Fibroblast of upper back skin (primary cell): Measurements from ENCODE around the gene PACRG.

Experiments
- DNase-seq: peaks from one replicate; pipeline ENCODE4 v3.0.0-alpha.2; 2013

The PACRG gene

DNA sequence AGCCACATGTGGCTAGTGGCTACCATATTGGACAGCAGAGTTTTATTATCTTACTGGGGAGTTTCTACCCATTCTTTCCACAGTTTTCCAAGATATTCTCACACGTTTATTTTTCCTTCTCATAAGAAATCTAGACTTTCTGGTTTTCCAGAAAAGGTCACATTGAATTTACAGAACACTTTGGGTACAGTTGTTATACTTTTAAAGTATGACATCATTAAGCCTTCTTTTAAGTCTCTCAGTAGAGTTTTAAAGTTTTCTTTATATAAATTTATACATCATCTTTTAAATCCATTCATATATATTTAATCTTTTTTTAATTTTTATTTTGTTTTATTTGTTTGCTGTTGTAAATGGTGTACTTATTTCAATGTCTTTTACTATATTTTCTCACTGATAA, 486.5 kb downstream of the PACRG start:
- DNase-seq, result no peak

DNA sequence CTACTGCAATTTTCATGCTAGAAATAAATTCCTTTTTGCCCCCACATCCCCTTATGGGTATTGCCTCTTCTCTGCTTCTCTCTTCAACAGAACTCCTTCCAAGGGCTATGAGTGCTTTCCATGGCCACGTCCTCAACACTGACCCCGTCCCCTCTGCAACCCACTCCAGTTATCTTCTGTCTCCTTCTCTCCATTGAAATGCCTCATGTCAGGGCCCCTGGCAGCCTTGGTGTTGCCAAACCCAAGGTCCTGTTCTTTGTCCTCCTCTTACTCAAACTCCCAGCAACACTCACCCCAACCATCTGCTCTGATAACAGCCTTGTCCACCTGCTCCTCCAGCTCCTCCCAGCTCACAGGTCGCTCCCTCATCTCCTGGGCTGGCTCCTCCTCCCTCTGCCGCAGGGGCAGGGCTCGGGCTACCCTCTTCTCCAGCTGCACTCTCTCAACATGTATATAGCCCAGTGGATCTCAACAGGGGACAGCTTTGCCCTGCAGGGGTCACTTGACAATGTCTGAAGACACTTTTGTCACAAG, 490.7 kb downstream of the PACRG start:
- DNase-seq, result no peak

DNA sequence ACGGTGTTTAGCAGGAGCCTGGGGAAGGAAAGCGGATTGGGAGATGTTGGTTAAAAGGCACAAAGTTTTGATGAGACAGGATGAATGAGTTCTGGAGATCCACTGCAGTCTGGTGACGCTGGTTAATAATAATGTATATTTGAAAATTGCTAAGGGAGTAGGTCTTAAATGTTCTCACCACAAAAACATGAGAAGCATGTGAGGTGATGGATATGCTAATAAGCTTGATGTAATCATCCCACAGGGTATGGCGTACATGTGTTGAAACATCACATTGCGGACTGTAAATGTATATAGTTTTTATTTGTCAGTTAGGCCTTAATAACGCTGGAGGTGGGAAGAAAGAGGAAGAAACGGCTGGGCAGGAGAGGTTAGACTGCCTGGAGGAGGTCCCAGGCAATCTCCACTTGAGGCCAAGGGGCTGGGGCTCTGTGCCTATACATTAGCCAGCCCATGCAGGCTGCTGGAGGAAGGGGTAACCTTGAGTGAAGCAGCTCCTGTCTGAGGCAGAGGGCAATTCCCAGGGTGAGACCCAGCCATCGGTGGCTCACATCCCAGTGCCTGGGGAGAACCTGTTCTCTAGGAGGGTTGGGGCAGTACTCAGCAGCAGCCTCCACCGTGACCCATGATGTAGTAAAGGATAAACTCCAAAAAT, 498.5 kb downstream of the PACRG start:
- peak; percentile 21 for DNase-seq

DNA sequence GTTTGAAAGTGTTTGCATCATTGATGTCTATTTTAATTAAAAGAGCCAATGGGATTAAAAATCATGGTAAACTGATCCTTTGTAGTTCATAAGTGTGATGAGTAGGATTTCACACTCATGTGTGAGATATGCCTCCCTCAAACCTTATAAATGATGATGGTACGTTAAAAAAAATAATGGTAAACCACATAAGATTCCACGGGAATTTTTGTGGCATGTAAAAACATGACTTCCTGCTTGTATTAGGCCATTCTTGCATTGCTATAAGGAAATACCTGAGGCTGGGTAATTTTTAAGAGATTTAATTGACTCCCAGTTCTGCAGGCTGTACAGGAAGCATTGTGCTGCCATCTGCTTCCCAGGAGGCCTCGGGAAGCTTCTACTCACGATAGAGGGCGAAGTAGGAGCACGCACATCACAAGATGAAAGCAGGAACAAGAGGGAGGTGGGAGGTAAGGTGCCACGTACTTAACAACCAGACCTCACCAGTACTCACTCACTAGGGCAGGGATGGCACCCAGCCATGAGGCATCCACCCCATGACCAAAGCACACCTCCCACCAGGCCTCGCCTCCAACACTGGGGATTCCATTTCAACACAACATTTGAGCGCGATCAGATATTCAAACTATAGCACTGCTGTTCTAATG, 499.2 kb downstream of the PACRG start:
- DNase-seq, result peak; percentile 82

DNA sequence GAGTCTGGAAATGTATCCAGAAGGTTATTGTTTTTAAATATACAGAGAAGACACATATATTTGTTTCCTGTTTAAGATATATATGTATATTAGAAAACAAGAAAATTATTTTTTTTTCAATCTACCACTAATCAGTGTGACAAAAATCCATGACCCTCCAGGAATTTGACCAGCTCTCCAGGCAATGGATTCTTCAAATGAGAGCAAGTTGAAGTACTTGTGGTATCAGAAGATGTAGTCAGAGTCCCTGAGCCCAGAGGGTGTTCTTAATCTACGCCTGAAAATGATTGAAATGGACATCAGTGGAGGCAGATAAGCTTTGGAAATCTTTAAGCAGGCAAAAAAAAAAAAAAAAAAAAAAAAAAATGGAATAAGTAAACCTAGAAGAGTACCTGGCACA, 500.3 kb downstream of the PACRG start:
- DNase-seq, result no peak

DNA sequence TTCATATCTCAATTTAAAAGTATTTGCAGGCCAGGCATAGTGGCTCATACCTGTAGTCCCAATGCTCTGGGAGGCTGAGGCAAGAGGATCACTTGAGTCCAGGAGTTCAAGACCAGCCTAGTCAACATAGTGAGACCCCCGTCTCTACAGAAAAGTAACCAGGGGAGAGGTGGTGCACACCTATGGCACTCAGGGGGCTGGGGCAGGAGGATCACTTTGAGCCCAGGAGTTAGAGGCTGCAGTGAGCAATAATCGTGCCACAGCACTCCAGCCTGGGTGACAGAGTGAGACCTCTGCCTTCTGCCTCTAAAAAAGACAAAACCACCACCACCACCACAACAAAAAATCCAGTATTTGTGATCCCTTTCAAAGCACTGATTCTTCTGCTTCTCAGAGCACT, 501.3 kb downstream of the PACRG start:
- DNase-seq, result no peak

DNA sequence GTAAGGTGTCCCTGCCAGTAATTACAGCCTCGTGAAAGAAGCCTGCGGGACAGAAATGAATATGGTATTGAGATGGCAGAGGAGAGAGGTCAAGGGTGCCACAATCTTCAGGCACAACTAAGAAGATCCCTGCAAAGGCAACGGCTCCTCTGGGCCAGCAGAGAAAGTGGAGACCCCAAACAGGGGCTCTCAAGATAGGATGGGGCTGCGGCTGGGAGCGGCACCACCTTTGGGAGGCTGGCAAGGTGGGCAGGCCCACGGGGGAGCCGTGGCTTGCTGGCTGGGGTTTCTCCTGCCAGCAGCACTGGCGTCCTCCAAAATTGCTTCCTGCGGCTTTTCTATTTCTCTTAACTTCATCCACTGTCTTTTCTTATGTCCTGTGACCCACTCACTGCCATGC, 503.1 kb downstream of the PACRG start:
- DNase-seq, result no peak

DNA sequence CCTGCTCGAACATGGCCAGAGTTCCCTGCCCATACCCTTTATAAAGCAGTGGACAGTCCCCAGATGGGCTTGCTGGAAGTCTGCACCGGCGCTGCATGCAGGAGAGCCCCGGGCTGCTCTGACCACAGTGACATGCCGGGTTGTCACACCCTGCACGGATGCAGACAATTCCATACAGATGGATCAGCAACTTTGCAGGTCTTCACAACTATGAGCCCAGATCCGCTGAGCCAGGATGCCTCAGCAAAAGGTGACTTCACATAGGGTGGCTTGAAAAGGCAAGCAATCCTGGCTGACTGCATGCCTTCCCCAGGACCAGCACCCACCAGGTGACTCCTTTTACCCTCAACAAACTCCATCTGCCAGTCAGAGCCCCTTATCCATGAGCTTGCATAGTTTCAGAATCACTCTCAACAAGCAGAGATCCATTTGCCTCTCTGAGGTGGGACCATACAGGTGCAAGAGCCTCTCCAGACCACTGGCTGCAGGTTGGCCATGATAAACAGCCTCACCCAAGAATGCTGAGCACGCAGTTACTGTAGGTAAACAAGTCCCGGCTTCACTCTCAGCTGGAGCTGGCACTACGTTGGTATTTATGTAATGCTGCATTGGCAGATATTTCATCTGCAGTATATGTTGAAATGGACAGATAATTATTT, 503.7 kb downstream of the PACRG start:
- no peak for DNase-seq

DNA sequence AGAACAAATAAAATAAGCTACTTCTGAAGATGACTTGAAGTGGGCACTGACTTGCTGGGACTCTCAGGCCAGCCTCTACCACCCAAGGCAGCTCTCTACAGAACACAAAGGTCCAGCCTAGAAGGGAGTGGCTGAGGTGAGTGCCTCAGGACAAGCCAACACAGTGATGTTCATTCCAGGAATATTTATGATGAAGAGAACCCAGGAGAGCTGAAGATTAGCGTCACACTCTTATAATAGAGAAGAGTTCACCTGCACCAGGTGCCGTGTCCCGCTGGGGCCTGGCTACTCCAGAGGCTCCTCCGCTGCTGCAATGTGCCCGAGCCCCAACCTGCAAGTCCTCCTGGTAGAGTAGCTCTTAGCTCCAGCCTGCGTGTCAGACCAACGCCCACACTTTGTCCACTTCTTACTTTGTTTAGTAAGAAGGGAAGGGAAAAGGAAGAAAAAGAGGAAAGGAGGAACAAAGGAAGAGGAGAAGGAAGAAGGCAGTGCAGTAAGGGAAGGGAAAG, 504.3 kb downstream of the PACRG start:
- DNase-seq, result no peak

DNA sequence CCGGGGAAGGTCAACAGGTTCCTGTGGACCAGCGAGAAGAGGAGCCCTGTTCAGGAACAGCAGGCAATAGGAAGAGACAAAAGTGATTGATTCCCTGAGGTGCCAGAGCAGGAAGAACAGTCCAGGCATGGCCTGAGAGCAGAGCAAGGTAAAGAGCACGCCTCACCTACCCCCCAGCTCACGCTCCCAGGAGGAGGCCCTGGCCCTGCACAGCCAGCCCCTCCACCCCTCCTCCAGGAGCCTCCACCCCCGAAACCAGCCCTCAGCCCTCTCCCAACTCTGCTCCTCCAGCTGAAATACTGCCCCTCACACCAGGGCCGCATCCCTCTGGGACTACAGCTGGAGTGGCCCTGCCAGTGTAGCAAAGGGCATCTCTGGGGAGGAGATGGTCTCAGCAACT, 504.9 kb downstream of the PACRG start:
- DNase-seq, result no peak

DNA sequence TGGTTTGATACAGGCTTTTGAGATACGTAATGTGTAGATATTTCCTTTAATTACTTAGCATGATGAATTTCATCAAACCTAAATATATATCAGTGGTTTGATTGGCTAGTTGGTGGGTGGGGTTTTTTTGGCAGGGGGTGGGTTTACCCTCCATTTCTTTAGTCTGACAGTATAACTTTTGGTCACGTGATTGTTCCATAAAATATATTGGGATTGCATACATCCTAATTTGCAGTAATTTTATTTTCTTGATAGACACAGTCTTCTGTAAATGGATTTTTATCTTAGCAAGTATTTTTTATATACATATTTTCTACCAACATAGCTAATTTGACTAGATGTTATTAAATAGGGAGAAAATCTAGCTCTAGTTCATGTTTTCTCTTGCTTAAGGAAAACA, 509.3 kb downstream of the PACRG start:
- DNase-seq, result no peak

DNA sequence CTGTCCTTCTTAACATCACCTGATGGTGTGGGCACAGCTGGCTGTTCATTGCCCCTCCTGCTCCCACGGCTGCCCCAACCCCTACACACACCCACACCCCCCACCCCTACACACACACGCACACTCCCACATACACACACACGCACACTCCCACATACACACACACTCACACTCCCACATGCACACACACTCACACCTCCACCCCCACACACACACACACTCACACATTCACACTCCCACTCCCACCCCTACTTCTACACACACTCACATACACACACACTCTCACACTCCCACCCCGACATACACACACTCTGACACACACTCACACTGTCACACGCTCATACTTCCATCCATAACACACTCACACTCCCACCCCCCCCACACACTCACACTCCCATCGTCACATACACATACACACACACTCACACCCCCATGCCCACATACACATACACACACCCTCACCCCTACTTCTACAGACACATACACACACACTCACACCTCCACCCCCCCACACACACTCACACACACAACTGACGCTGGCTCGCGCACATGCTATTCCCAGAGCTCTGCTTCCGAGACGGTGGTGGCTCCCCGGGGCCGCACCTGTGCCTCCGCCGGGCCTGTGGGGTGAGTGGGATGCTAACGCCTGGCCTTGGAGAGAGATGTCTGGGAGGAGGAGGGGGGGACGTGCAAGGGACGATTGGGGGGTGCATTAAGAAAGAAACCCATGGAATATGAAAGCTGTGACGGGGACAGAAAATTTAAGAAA, 512.0 kb downstream of the PACRG start:
- DNase-seq, result no peak

DNA sequence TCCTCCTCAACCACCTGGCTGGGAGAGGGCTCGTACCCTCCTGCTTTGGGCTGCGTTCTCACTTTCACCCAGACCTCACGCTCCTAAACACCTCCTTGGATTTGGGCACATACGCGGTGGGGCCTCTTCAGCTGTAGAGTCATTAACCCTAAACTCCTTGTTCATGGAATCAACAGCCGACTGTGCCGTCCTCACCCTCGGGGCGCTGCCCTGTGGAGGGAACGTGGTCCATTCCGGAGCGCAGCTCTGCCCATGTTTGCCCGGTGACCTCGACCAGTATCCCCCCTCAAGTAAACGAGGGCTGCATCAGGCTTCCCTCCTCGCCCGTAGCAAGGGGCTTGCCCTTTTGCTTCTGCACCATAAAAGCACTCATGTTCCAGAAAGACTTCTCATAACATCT, 512.8 kb downstream of the PACRG start:
- DNase-seq, result no peak

DNA sequence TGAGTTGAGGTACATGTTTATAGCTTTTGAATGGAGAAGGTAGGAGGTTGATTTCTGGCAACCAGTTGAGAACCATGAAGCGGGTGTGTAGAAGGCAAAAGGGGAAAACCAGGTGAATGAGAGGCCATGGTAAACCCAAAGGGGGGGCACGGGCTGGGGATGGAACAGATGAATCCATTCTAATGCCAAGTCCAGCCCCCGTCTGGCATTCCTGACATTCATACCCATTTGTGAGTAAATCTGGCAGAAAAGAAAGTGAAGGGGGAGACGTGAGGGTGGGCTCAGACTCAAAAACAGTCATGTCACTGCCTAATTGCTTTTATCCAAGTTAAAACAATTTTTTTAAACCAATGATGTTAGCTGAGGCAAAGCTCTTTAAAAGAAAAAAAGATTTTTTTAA, 513.9 kb downstream of the PACRG start:
- no peak for DNase-seq

DNA sequence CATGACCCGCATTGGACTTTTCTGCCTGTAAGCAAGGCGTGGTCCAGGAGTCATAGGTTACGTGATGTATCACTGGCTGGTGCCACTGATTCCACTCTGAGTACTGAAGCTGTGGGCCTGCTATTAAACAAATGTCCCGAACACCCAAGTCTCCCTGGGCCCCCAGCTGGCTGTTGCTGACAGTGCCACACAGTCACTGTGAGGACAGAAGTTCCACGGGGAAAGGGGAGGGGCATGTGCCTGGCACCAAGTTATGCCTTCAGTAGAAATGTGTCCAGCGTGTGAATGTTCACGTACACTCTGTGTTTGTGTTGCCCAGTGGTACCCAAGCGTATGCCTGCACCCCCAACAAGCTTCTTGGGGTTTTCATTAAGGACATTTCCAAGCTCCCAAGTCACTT, 515.3 kb downstream of the PACRG start:
- no peak for DNase-seq

DNA sequence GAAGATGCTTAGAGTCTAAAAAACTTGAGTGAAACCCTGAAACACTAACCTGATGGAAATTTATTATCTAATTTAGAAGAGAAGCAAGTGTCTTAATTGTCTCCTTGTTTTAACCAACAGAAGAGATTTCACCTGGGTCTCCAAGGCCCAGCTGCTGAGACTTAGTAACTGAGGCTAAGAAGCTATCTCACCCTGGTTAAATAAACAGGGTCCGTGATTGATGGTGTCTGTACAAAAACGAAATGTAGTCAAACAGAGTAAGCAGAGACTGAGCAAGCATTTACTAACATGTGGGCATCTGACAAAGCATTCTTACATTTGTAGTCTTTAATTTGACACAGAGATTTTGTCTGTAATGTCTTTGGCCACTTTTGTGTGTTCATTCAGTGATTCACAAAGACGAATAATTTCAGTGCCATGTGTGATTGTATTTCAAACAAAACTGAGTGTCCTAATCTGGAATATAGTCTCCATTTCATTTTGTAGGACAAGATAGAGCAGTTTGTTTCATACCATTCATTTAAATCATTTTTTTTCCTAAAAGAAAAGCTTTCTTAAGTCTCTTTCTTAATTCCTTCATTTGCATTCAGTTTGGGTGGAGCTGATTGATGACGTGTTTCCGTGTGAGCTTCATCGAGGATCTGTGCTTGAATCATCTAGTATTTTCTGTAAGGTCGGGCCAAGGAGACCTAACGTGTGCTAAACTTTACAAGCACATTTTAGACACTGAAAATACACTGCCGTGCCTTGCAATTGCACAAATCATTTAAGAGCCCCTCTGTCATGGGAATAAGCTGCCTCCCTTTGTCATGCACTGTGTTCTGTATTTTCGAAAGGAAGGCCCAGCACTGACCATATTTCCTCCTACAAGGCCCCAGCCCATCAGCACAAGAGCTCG, 516.2 kb downstream of the PACRG start:
- DNase-seq, result no peak

DNA sequence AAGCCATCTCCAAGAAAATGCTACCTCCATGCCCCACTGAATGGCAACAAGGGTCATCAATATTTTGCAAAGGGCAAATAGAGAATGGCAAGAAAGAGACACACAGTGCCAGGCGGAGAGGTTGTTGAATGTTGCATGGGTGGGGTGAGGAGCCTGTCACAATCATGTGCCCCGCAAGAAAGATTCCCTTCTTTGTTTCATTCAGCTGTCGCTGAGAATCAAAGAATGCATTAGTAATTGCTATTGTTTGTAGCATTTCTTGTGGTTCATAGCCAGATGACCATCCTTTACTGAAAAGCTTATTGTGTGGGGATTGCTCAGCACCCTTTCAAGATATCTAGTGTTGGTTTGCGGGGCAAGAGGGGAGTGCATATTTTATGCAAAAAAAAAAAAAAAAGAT, 520.3 kb downstream of the PACRG start:
- DNase-seq, result no peak

DNA sequence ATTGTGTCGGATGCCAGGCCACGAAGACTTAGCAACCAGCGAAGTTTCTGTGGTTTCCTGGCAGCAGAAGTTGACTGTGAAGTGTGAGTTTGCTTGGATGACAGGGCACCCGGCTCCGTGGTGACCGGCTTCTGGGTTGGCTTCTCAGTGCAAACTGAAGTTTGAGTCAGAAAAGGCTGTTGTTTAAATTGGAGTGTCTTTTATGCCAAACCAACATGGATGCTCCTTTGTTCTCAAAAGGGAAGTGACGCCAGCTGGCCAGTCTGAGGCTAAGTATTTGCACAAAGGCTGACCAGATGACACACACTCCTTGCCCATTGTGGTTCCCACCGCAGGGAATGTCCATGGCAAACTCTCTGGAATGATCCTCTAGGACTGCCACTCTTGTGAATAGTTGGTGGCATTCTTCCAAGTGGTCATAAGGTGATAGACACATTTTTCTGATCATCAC, 521.9 kb downstream of the PACRG start:
- DNase-seq, result no peak

DNA sequence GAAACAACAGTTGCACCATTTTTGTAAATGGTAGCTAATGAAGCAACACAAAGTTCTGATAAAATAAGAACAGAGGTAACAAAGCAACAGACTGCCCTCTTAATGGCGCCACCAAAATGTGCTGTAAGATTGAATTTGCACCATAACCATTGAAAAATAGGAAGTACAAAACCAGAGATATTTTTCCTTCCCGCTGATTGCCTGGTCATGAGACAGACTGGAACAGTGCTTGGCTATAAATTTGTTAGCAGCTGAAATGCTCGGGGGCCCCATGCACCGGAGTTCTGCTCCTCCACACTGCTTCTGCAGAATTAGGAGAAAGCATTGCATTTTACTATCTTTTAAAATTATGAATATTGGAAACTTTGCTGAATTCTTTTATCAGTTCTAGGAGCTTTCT, 522.3 kb downstream of the PACRG start:
- no peak for DNase-seq

DNA sequence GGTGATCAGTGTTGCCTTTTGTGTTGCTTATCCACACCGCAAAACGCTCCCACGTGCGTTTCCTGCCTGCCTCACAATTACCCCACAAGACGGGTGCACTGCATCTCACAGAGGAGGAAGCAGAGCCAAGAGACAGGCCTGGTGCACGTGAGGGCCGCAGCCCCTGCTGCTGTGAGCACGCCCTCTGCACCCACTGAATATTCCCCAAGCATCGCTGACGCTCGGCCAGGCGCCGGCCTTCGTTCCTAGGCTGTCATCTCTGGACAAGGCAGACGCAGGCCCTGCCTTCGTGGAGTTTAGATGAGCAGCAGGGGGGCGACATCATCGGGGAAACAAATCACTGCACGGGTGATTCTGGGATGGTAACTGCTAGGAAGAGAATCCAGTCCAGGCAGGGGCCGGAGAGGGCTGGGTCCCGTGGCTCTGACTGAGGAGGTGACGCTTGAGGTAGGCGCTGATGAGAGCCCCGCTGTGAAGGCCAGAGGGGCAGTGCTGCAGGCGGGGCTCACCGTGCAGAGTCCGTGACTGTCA, 524.4 kb downstream of the PACRG start:
- DNase-seq, result no peak

DNA sequence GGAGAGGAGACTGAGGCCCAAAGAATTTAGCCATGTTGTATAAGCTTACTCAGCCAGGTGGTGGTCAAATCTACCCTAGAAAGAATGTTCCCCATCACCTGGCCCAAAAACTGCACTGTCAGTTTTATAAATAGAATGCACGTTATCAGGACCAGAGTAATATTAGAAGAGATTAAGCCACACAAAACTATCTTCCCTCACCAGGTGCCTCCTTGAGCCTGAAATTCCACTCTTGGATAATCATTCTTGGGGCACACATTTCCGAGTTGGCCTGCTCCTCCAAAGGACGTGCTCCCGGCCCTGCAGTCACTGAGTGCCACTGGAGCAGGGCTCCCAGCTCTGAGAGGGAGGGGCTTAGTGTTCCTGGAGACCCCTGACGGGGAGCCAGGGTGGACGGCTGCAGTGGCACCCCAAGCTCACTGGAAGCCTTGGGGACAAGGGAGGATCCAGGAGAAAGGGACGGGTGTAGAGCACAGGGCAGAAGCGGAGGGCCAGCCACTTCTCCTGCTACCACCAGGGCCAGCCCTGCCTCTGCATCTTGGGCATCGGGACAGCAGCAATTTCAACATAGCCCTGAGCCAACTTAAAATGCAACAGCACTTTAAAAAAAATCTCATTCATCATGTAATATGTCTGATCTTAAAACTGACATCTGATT, 525.9 kb downstream of the PACRG start:
- no peak for DNase-seq
